ENCODE measurements around the gene PTH2R. TPM values are rescaled to one million over a fixed set of nuclear protein-coding genes. Genes with fewer than 3 reads are reported as not detected.

The PTH2R gene
- total and polyA plus RNA-seq, 12 donors, result 0.01 TPM; not detected in 11

DNA sequence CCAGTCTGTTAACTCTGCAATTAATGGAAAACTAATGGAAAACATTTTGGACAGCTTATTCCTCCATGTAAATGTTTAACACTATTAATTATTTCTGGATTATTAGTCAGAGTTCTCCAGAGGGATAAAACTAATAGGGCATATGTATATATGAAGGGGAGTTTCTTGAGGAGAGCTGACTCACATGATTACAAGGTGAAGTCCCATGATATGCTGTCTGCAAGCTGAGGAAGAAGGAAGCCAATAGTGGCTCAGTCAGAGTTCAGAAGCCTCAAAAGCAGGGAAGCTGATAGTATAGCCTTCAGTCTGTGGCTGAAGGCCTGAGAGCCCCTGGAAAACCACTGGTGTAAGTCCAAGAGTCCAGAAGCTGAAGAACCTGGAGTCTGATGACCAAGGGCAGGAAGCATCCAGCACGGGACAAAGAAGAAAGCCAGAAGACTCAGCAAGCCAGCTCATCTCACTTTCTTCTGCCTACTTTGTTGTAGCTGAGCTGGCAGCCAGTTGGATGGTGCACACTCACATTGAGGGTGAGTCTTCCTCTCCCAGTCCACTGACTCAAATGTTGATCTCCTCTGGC lies 136.0 kb downstream of the PTH2R start:
- 67 to 69% methylated on average over 1 of the region's 1 CpG for WGBS, 2 donors
- H3K9me3 ChIP-seq, result no peaks in the 10 kb centered on the region
- no peaks in the 10 kb centered on the region for H3K27me3 ChIP-seq
- no peaks in the 10 kb centered on the region for H3K4me1 ChIP-seq
- no peaks in the 10 kb centered on the region for H3K36me3 ChIP-seq
- intact Hi-C loops (cut with DNase I), result no loop called here
- TF ChIP-seq, protein P1, sequence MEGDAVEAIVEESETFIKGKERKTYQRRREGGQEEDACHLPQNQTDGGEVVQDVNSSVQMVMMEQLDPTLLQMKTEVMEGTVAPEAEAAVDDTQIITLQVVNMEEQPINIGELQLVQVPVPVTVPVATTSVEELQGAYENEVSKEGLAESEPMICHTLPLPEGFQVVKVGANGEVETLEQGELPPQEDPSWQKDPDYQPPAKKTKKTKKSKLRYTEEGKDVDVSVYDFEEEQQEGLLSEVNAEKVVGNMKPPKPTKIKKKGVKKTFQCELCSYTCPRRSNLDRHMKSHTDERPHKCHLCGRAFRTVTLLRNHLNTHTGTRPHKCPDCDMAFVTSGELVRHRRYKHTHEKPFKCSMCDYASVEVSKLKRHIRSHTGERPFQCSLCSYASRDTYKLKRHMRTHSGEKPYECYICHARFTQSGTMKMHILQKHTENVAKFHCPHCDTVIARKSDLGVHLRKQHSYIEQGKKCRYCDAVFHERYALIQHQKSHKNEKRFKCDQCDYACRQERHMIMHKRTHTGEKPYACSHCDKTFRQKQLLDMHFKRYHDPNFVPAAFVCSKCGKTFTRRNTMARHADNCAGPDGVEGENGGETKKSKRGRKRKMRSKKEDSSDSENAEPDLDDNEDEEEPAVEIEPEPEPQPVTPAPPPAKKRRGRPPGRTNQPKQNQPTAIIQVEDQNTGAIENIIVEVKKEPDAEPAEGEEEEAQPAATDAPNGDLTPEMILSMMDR (IDR thresholded peaks at IDR 0.05), result no peak
- no peak overlapping the region for H3K27ac ChIP-seq
- H3K4me3 ChIP-seq, result no peak overlapping the region
- DNase-seq, result no peak
- no peak for ATAC-seq

Other genes with a start within 250 kb of the PTH2R start
- not detected for gene CRYGA, start 243.2 kb upstream of the PTH2R start, total RNA-seq
- not detected for gene CRYGA, start 243.2 kb upstream of the PTH2R start, polyA plus RNA-seq
- not detected for gene C2orf80, start 216.8 kb upstream of the PTH2R start, total RNA-seq
- not detected for gene C2orf80, start 216.8 kb upstream of the PTH2R start, polyA plus RNA-seq
- 10 to 100 TPM; 18.5 to 71.3 (median 32.0) TPM for gene IDH1, start 151.7 kb upstream of the PTH2R start, total RNA-seq
- gene IDH1, start 151.7 kb upstream of the PTH2R start, polyA plus RNA-seq, result 10 to 100 TPM; 15.3 to 20.6 TPM
- gene PIKFYVE, start 140.5 kb upstream of the PTH2R start, total RNA-seq, result 10 to 100 TPM; 12.9 to 24.8 (median 18.4) TPM
- gene PIKFYVE, start 140.5 kb upstream of the PTH2R start, polyA plus RNA-seq, result 1 to 10 TPM; 2.6 to 6.4 TPM

Measured in heart right ventricle (tissue), 16 donors.